ENCODE data around the gene NTNG2. TPM values are rescaled to one million over a fixed set of nuclear protein-coding genes. Genes with fewer than 3 reads are reported as not detected.

The NTNG2 gene
- total RNA-seq, 2 donors from 2014 or later, result 0.59 to 1.3 TPM

GRCh38 chr9:132239999-132240840 is 78.4 kb downstream of the NTNG2 start:
- DNase-seq, result no peak
- peak overlapping the region; percentile 66 for H3K4me3 ChIP-seq
- no peaks in the 10 kb centered on the region for H3K36me3 ChIP-seq
- H3K9ac ChIP-seq (ENCODE audit: low read depth in 2 of 2, low read length in 2 of 2), result peak overlapping the region in 1 of 2 donors; percentile 6
- TF ChIP-seq CTCF (IDR thresholded peaks at IDR 0.05), result no peak
- H3K9me3 ChIP-seq, result no peaks in the 10 kb centered on the region
- H3K4me1 ChIP-seq, result peaks cover 3% of the 10 kb centered on the region
- peaks cover 6% of the 10 kb centered on the region for H3K27me3 ChIP-seq
- no peak overlapping the region for H3K27ac ChIP-seq
- intact Hi-C loops (cut with DNase I), result loop anchor here (5.0 kb wide), 2 partner anchors 73 to 478 kb away; no protein-coding TSS in a partner anchor

GRCh38 chr9:132240841-132241482 is 79.1 kb downstream of the NTNG2 start:
- peak overlapping the region; percentile 66 for H3K4me3 ChIP-seq
- intact Hi-C loops (cut with DNase I), result no loop called here

GRCh38 chr9:132241483-132241839 is 79.6 kb downstream of the NTNG2 start:
- peak overlapping the region; percentile 66 for H3K4me3 ChIP-seq
- DNase-seq, result no peak
- H3K4me1 ChIP-seq, result peaks cover 3% of the 10 kb centered on the region
- TF ChIP-seq CTCF (IDR thresholded peaks at IDR 0.05), result no peak
- H3K9me3 ChIP-seq, result no peaks in the 10 kb centered on the region
- H3K27ac ChIP-seq, result no peak overlapping the region
- peaks cover 13% of the 10 kb centered on the region for H3K27me3 ChIP-seq
- H3K36me3 ChIP-seq, result no peaks in the 10 kb centered on the region
- intact Hi-C loops (cut with DNase I), result no loop called here
- H3K9ac ChIP-seq (ENCODE audit: low read depth in 2 of 2, low read length in 2 of 2), result peak overlapping the region in 1 of 2 donors; percentile 87

More at GRCh38 chr9:132240841-132241482, 79.1 kb downstream of the NTNG2 start:
- TF ChIP-seq CTCF (IDR thresholded peaks at IDR 0.05), result no peak
- Histone ChIP-seq H3K27me3 (peaks cover 10% of the 10 kb centered on the region), H3K27ac (no peak overlapping the region), H3K9me3 (no peaks in the 10 kb centered on the region), H3K4me1 (peaks cover 3% of the 10 kb centered on the region), H3K36me3 (no peaks in the 10 kb centered on the region), H3K9ac (ENCODE audit: low read depth in 2 of 2, low read length in 2 of 2) (peak overlapping the region in 1 of 2 donors; percentile 87)
- DNase-seq, result peak; percentile 99

GRCh38 chr9:132241840-132242620 is 80.2 kb downstream of the NTNG2 start:
- no peaks in the 10 kb centered on the region for H3K9me3 ChIP-seq
- intact Hi-C loops (cut with DNase I), result no loop called here
- H3K27me3 ChIP-seq, result peaks cover 13% of the 10 kb centered on the region
- H3K27ac ChIP-seq, result no peak overlapping the region
- TF ChIP-seq CTCF (IDR thresholded peaks at IDR 0.05), result no peak
- peak; percentile 36 for DNase-seq
- H3K36me3 ChIP-seq, result no peaks in the 10 kb centered on the region
- peak overlapping the region; percentile 46 to 87 for H3K9ac ChIP-seq (ENCODE audit: low read depth in 2 of 2, low read length in 2 of 2)
- H3K4me3 ChIP-seq, result peak overlapping the region; percentile 66
- peaks cover 3% of the 10 kb centered on the region for H3K4me1 ChIP-seq

GRCh38 chr9:132242621-132243155 is 80.8 kb downstream of the NTNG2 start:
- Histone ChIP-seq H3K4me1 (peaks cover 3% of the 10 kb centered on the region), H3K36me3 (no peaks in the 10 kb centered on the region), H3K27ac (no peak overlapping the region), H3K9ac (ENCODE audit: low read depth in 2 of 2, low read length in 2 of 2) (peak overlapping the region; percentile 46 to 84), H3K27me3 (peaks cover 13% of the 10 kb centered on the region), H3K9me3 (no peaks in the 10 kb centered on the region), H3K4me3 (peak overlapping the region; percentile 66)
- no peak for DNase-seq
- intact Hi-C loops (cut with DNase I), result no loop called here
- no peak for TF ChIP-seq CTCF (IDR thresholded peaks at IDR 0.05)
